CD14-positive monocyte (primary cell): Measurements from ENCODE around the gene BMPR1B. TPM values are rescaled to one million over a fixed set of nuclear protein-coding genes. Genes with fewer than 3 reads are reported as not detected.
A peak's percentile ranks its signal among the peaks of the same experiment; 100 is the strongest.

ENCODE experiments used
- DNase-seq, 3 donors: peaks; one replicate each; pipeline ENCODE4 v3.0.0-alpha.2; 2011 to 2022
- H2AFZ ChIP-seq: 2 replicates; pipeline ENCODE4 v1.6.0; 2012; ENCODE audit warnings: mild to moderate bottlenecking, low read depth, low read length, inconsistent platforms; ENCODE audit not compliant: insufficient read depth, poor library complexity, severe bottlenecking
- H3K27ac ChIP-seq, 2 donors: 1 replicate in 1 of 2; 2 replicates in 1 of 2; pipeline ENCODE4 v1.5.1; 2012 to 2013; ENCODE audit warnings: low read length in 2 of 2, control low read depth in 1 of 2, inconsistent platforms in 1 of 2, low read depth in 1 of 2, mild to moderate bottlenecking in 1 of 2
- H3K27me3 ChIP-seq, 2 donors: one replicate each; pipeline versions ENCODE4 v1.6.0 to v1.6.1; 2011 to 2013; ENCODE audit warnings: low read length in 2 of 2; ENCODE audit not compliant: control insufficient read depth in 2 of 2, insufficient read depth in 2 of 2
- H3K36me3 ChIP-seq, 2 donors: replicated peaks in 1 of 2; 1 replicate in 1 of 2; 2 replicates in 1 of 2; pipeline versions ENCODE4 v1.5.1 to v1.6.1; 2012 to 2013; ENCODE audit warnings: low read length in 2 of 2, control low read depth in 1 of 2, inconsistent platforms in 1 of 2, mild to moderate bottlenecking in 1 of 2; ENCODE audit not compliant: insufficient read depth in 2 of 2, control insufficient read depth in 1 of 2
- H3K4me1 ChIP-seq, 2 donors: 1 replicate in 1 of 2; 2 replicates in 1 of 2; pipeline versions ENCODE4 v1.5.1 to v1.6.1; 2012 to 2013; ENCODE audit warnings: low read length in 2 of 2, control low read depth in 1 of 2, inconsistent platforms in 1 of 2, mild to moderate bottlenecking in 1 of 2, moderate library complexity in 1 of 2; ENCODE audit not compliant: insufficient read depth in 2 of 2, control insufficient read depth in 1 of 2
- H3K4me2 ChIP-seq: replicated peaks from 2 replicates; pipeline ENCODE3; 2012; ENCODE audit warnings: low read length, moderate library complexity, mild to moderate bottlenecking; ENCODE audit not compliant: poor library complexity, severe bottlenecking; ENCODE audit errors: extremely low read depth
- H3K4me3 ChIP-seq, 3 experiments: fragments of 200-600 bp in 1 of 3; sonication (generic) in 1 of 3; replicated peaks in 1 of 3; 1 replicate in 2 of 3; 2 replicates in 1 of 3; pipeline ENCODE4 v1.5.1; 2011 to 2013; ENCODE audit warnings: low read length in 3 of 3, mild to moderate bottlenecking in 3 of 3, control low read depth in 2 of 3, low read depth in 2 of 3, inconsistent platforms in 1 of 3, moderate library complexity in 1 of 3
- H3K79me2 ChIP-seq: 2 replicates; pipeline ENCODE4 v1.6.0; 2012; ENCODE audit warnings: mild to moderate bottlenecking, control low read depth, inconsistent platforms, low read length, moderate library complexity; ENCODE audit not compliant: insufficient read depth
- H3K9ac ChIP-seq: 2 replicates; pipeline ENCODE4 v1.6.0; 2017; ENCODE audit warnings: low read length, mild to moderate bottlenecking; ENCODE audit not compliant: insufficient read depth, poor library complexity, severe bottlenecking
- H3K9me3 ChIP-seq, 2 donors: replicated peaks in 1 of 2; 1 replicate in 1 of 2; 2 replicates in 1 of 2; pipeline versions ENCODE4 v1.5.1 to v1.6.1; 2012 to 2013; ENCODE audit warnings: low read length in 2 of 2, control low read depth in 1 of 2; ENCODE audit not compliant: control insufficient read depth in 1 of 2, insufficient read depth in 1 of 2
- H4K20me1 ChIP-seq: 2 replicates; pipeline ENCODE4 v1.6.0; 2012; ENCODE audit warnings: mild to moderate bottlenecking, low read length, control low read depth, moderate library complexity; ENCODE audit not compliant: insufficient read depth
- H3K27ac Mint-ChIP-seq, 7 donors: one replicate each; pipeline ENCODE4 v1.8.0; 2020; ENCODE audit warnings: mild to moderate bottlenecking in 7 of 7, mixed read lengths in 7 of 7, moderate library complexity in 6 of 7, inconsistent platforms in 2 of 7
- H3K27me3 Mint-ChIP-seq, 3 donors: one replicate each; pipeline ENCODE4 v1.8.0; 2021 to 2022; ENCODE audit warnings: low read depth in 3 of 3, mild to moderate bottlenecking in 3 of 3, mixed read lengths in 3 of 3, moderate library complexity in 3 of 3, inconsistent platforms in 1 of 3
- H3K36me3 Mint-ChIP-seq, 2 donors: one replicate each; pipeline ENCODE4 v1.8.0; 2020; ENCODE audit warnings: mixed read lengths in 2 of 2, inconsistent platforms in 1 of 2, mild to moderate bottlenecking in 1 of 2
- H3K4me1 Mint-ChIP-seq: one replicate; pipeline ENCODE4 v1.8.0; 2020; ENCODE audit warnings: mild to moderate bottlenecking, mixed read lengths
- H3K4me3 Mint-ChIP-seq, 2 donors: one replicate each; pipeline ENCODE4 v1.8.0; 2020; ENCODE audit warnings: mild to moderate bottlenecking in 2 of 2, mixed read lengths in 2 of 2, moderate library complexity in 1 of 2
- H3K9me3 Mint-ChIP-seq, 7 donors: one replicate each; pipeline ENCODE4 v1.8.0; 2020 to 2022; ENCODE audit warnings: mixed read lengths in 7 of 7, mild to moderate bottlenecking in 6 of 7, moderate library complexity in 6 of 7, inconsistent platforms in 2 of 7
- CTCF ChIP-seq: fragments of 200-600 bp; IDR thresholded peaks from one replicate; pipeline ENCODE4 v1.8.0; 2022; ENCODE audit warnings: antibody characterized with exemption, mild to moderate bottlenecking
- WGBS: methylation state at CpG from one replicate; pipeline ENCODE4 v1.1.5; 2013; ENCODE audit warnings: missing lambda C conversion rate; ENCODE audit not compliant: insufficient coverage; 5-methylcytosine and 5-hydroxymethylcytosine counted together
- intact Hi-C, 2 donors: fragments of 100-400 bp; cut with micrococcal nuclease; formaldehyde crosslinking; loops; one replicate each; pipeline versions ENCODE4 v1.15.0 to v1.15.1; 2023
- polyA plus RNA-seq, 3 donors: library from polyadenylated mRNA; depleted of rRNA in 1 of 3; unstranded in 2 of 3; stranded (reverse) in 1 of 3; fragments of 300-500 nt in 2 of 3; fragments of >200 nt in 1 of 3; fragmentation: Illumina TruSeq in 2 of 3; gene quantifications; 1 replicate in 2 of 3; 2 replicates in 1 of 3; pipeline ENCODE4 v1.2.3, GENCODE V29; 2012 to 2021

Gene BMPR1B
- polyA plus RNA-seq, 3 donors, result not detected

GRCh38 chr4:95162867-95163266 is 405.1 kb downstream of the BMPR1B start:
- H3K27ac ChIP-seq, result no peak overlapping the region
- WGBS, result 93% methylated on average over 5 of the region's 6 CpGs
- intact Hi-C loops, result no loop called here
- H3K36me3 ChIP-seq, result no peaks in the 10 kb centered on the region
- no peaks in the 10 kb centered on the region for H3K4me1 ChIP-seq
- no peak overlapping the region for H3K4me2 ChIP-seq
- H3K27me3 ChIP-seq, result no peaks in the 10 kb centered on the region
- no peak overlapping the region for H3K4me3 Mint-ChIP-seq
- no peak for TF ChIP-seq CTCF
- no peak overlapping the region for H2AFZ ChIP-seq
- no peak overlapping the region for H3K9ac ChIP-seq
- H4K20me1 ChIP-seq, result no peaks in the 10 kb centered on the region
- H3K4me1 Mint-ChIP-seq, result no peaks in the 10 kb centered on the region
- H3K9me3 Mint-ChIP-seq, result no peaks in the 10 kb centered on the region
- H3K27ac Mint-ChIP-seq, result no peak overlapping the region
- DNase-seq, result no peak
- H3K9me3 ChIP-seq, result no peaks in the 10 kb centered on the region
- no peaks in the 10 kb centered on the region for H3K36me3 Mint-ChIP-seq
- H3K4me3 ChIP-seq, result no peak overlapping the region
- no peaks in the 10 kb centered on the region for H3K79me2 ChIP-seq
- peaks cover 0 to 1% (median 0%) of the 10 kb centered on the region in 3 donors for H3K27me3 Mint-ChIP-seq

GRCh38 chr4:95165926-95166524 is 408.3 kb downstream of the BMPR1B start:
- peak; percentile 23 to 58 (median 52) for DNase-seq
- Histone ChIP-seq H3K4me2 (no peak overlapping the region), H4K20me1 (no peaks in the 10 kb centered on the region), H3K9ac (no peak overlapping the region), H3K79me2 (no peaks in the 10 kb centered on the region), H3K36me3 (no peaks in the 10 kb centered on the region), H3K4me1 (no peaks in the 10 kb centered on the region), H3K27me3 (no peaks in the 10 kb centered on the region), H3K9me3 (no peaks in the 10 kb centered on the region), H3K4me3 (no peak overlapping the region), H2AFZ (no peak overlapping the region), H3K27ac (no peak overlapping the region)
- intact Hi-C loops, result no loop called here
- peaks cover 0 to 1% (median 0%) of the 10 kb centered on the region in 3 donors for H3K27me3 Mint-ChIP-seq
- H3K4me3 Mint-ChIP-seq, result no peak overlapping the region
- TF ChIP-seq CTCF, result peak; percentile 74
- H3K36me3 Mint-ChIP-seq, result no peaks in the 10 kb centered on the region
- H3K27ac Mint-ChIP-seq, result no peak overlapping the region
- no peaks in the 10 kb centered on the region for H3K9me3 Mint-ChIP-seq
- no CpG with 5 or more reads among the region's 3 CpGs for WGBS
- no peaks in the 10 kb centered on the region for H3K4me1 Mint-ChIP-seq
